HG03354 (cell line): ENCODE data around the gene PREX1.

Experiments used
- ATAC-seq: cut with Tn5 transposase; IDR thresholded peaks from one replicate; pipeline ENCODE4 v1.9.1; 2021; ENCODE audit warnings: mild to moderate bottlenecking; ENCODE audit not compliant: unreplicated experiment, poor library complexity, severe bottlenecking

The PREX1 gene

GRCh38 chr20:48742912-48743680 lies 84.7 kb downstream of the PREX1 start:
- ATAC-seq: no peak

- ATAC-seq: no peak
These were observed 85.6 kb downstream of the PREX1 start for GRCh38 chr20:48742233-48742632.

GRCh38 chr20:48741669-48742068 lies 86.1 kb downstream of the PREX1 start:
- ATAC-seq: no peak

GRCh38 chr20:48740712-48741111 lies 87.1 kb downstream of the PREX1 start:
- ATAC-seq: no peak

GRCh38 chr20:48740292-48740649 lies 87.5 kb downstream of the PREX1 start:
- no peak for ATAC-seq

GRCh38 chr20:48739395-48740291 lies 88.2 kb downstream of the PREX1 start:
- no peak for ATAC-seq

- ATAC-seq: peak; percentile 66
These were observed 89.1 kb downstream of the PREX1 start for GRCh38 chr20:48738399-48739304.

- ATAC-seq: no peak
These were observed 89.8 kb downstream of the PREX1 start for GRCh38 chr20:48738094-48738398.

- ATAC-seq: no peak
These were observed 90.2 kb downstream of the PREX1 start for GRCh38 chr20:48737434-48738093.

GRCh38 chr20:48736636-48737035 lies 91.2 kb downstream of the PREX1 start:
- ATAC-seq: no peak

GRCh38 chr20:48736231-48736630 lies 91.6 kb downstream of the PREX1 start:
- no peak for ATAC-seq

- no peak for ATAC-seq
These were observed 92.7 kb downstream of the PREX1 start for GRCh38 chr20:48735112-48735511.

- no peak for ATAC-seq
These were observed 93.6 kb downstream of the PREX1 start for GRCh38 chr20:48734104-48734749.

- ATAC-seq: no peak
These were observed 94.5 kb downstream of the PREX1 start for GRCh38 chr20:48733296-48733790.

GRCh38 chr20:48732081-48732829 lies 95.5 kb downstream of the PREX1 start:
- ATAC-seq: no peak

- ATAC-seq: no peak
These were observed 96.3 kb downstream of the PREX1 start for GRCh38 chr20:48731536-48731935.

- ATAC-seq: no peak
These were observed 96.8 kb downstream of the PREX1 start for GRCh38 chr20:48730977-48731376.

GRCh38 chr20:48729538-48729937 lies 98.3 kb downstream of the PREX1 start:
- no peak for ATAC-seq
